GM23338 (cell line): Measurements from ENCODE around the gene KCNJ4. TPM values are rescaled to one million over a fixed set of nuclear protein-coding genes. Genes with fewer than 3 reads are reported as not detected.

Experiments
- ATAC-seq: fragments of 200-7000 bp; cut with Tn5 transposase; 3 replicates; pipeline ENCODE4 v1.9.1; 2020
- DNase-seq: peaks from one replicate; pipeline ENCODE4 v3.0.0-alpha.2; 2015; ENCODE audit warnings: low spot score
- H2AFZ ChIP-seq: fragments of 200-600 bp; sonication (generic); 2 replicates; pipeline ENCODE4 v1.8.0; 2016; ENCODE audit warnings: antibody characterized with exemption, mild to moderate bottlenecking, moderate library complexity
- H3F3A ChIP-seq: fragments of 200-600 bp; sonication (generic); replicated peaks from 2 replicates; pipeline ENCODE4 v1.8.0; 2017; ENCODE audit warnings: antibody characterized with exemption, mixed run types, low read depth
- H3K27ac ChIP-seq: fragments of 200-600 bp; sonication (generic); 2 replicates; pipeline ENCODE4 v1.6.1; 2016; ENCODE audit warnings: low read depth
- H3K27me3 ChIP-seq: fragments of 200-600 bp; sonication (generic); 2 replicates; pipeline ENCODE4 v1.8.0; 2016; ENCODE audit warnings: mild to moderate bottlenecking, mixed run types, moderate library complexity; ENCODE audit not compliant: insufficient read depth
- H3K36me3 ChIP-seq: fragments of 200-600 bp; sonication (generic); 2 replicates; pipeline ENCODE4 v1.8.0; 2016; ENCODE audit warnings: mild to moderate bottlenecking; ENCODE audit not compliant: insufficient read depth
- H3K4me1 ChIP-seq: fragments of 200-600 bp; sonication (generic); 2 replicates; pipeline ENCODE4 v1.8.0; 2016; ENCODE audit warnings: mild to moderate bottlenecking, moderate library complexity; ENCODE audit not compliant: insufficient read depth
- H3K4me2 ChIP-seq: fragments of 200-600 bp; sonication (generic); 2 replicates; pipeline ENCODE4 v1.7.1; 2017; ENCODE audit warnings: mixed run types
- H3K4me3 ChIP-seq: fragments of 200-600 bp; sonication (generic); 2 replicates; pipeline ENCODE4 v1.6.1; 2016; ENCODE audit warnings: mixed run types
- H3K79me2 ChIP-seq: fragments of 200-600 bp; sonication (generic); replicated peaks from 2 replicates; pipeline ENCODE4 v1.8.0; 2017; ENCODE audit warnings: mild to moderate bottlenecking; ENCODE audit not compliant: insufficient read depth
- H3K9me2 ChIP-seq: fragments of 200-600 bp; sonication (generic); 2 replicates; pipeline ENCODE4 v1.8.0; 2017; ENCODE audit not compliant: insufficient read depth
- H4K20me1 ChIP-seq: fragments of 200-600 bp; sonication (generic); replicated peaks from 2 replicates; pipeline ENCODE4 v1.8.0; 2017; ENCODE audit warnings: mild to moderate bottlenecking; ENCODE audit not compliant: insufficient read depth
- H3K27ac Mint-ChIP-seq: 2 replicates; pipeline ENCODE4 v1.8.0; 2020; ENCODE audit warnings: inconsistent platforms, mild to moderate bottlenecking, moderate library complexity, mixed read lengths
- H3K27me3 Mint-ChIP-seq: 3 replicates; pipeline ENCODE4 v1.8.0; 2022; ENCODE audit warnings: low read depth, mild to moderate bottlenecking, moderate library complexity, mixed read lengths, inconsistent platforms; ENCODE audit not compliant: insufficient read depth, poor library complexity
- H3K36me3 Mint-ChIP-seq: 3 replicates; pipeline ENCODE4 v1.8.0; 2021; ENCODE audit warnings: low read depth, mild to moderate bottlenecking, inconsistent platforms, moderate library complexity, mixed read lengths
- H3K4me1 Mint-ChIP-seq: 3 replicates; pipeline ENCODE4 v1.8.0; 2020; ENCODE audit warnings: mild to moderate bottlenecking, inconsistent platforms, mixed read lengths
- H3K4me3 Mint-ChIP-seq: 3 replicates; pipeline ENCODE4 v1.8.0; 2021; ENCODE audit warnings: moderate library complexity, mild to moderate bottlenecking, inconsistent platforms, mixed read lengths
- H3K9me3 Mint-ChIP-seq: 3 replicates; pipeline ENCODE4 v1.8.0; 2020; ENCODE audit warnings: moderate library complexity, mild to moderate bottlenecking, inconsistent platforms, mixed read lengths
- CREB1 ChIP-seq: fragments of 250-450 bp; sonication (Bioruptor Pico); IDR thresholded peaks from 2 replicates; pipeline ENCODE4 v1.5.0; 2020; ENCODE audit warnings: low read depth, mild to moderate bottlenecking, moderate library complexity
- EZH2 ChIP-seq: fragments of 200-600 bp; sonication (generic); IDR thresholded peaks from one replicate; pipeline ENCODE4 v1.8.0; 2017; ENCODE audit warnings: antibody characterized with exemption, mild to moderate bottlenecking, low read depth; ENCODE audit not compliant: unreplicated experiment
- EZH2phosphoT487 ChIP-seq: fragments of 200-600 bp; sonication (generic); IDR thresholded peaks from one replicate; pipeline ENCODE4 v1.8.1; 2018; ENCODE audit warnings: antibody characterized with exemption; ENCODE audit not compliant: unreplicated experiment
- JUNB ChIP-seq: IDR thresholded peaks from one replicate; pipeline ENCODE4 v1.6.1; 2016; ENCODE audit warnings: antibody characterized with exemption; ENCODE audit not compliant: unreplicated experiment
- NANOG ChIP-seq: IDR thresholded peaks from 2 replicates; pipeline ENCODE4 v1.6.1; 2016; ENCODE audit warnings: antibody characterized with exemption, borderline replicate concordance
- ZNF114 ChIP-seq: fragments of 250-450 bp; sonication (Bioruptor Pico); IDR thresholded peaks from 2 replicates; pipeline ENCODE4 v1.5.0; 2020; ENCODE audit warnings: mild to moderate bottlenecking, moderate library complexity
- ZNF331 ChIP-seq: fragments of 250-450 bp; sonication (Bioruptor Pico); IDR thresholded peaks from 2 replicates; pipeline ENCODE4 v1.5.0; 2020; ENCODE audit warnings: low read depth, mild to moderate bottlenecking, moderate library complexity
- polyA plus RNA-seq: library from polyadenylated mRNA; unstranded; fragments of >200 nt; fragmentation: Nextera tagmentation; extraction: Ambion mirVana; gene quantifications from 2 replicates; pipeline ENCODE4 v1.2.1, GENCODE V29; 2016
- total RNA-seq: library from RNA; depleted of rRNA; stranded (reverse); fragments of >200 nt; shearing (Covaris generic); gene quantifications from 2 replicates; pipeline ENCODE4 v1.2.3, GENCODE V29; 2014
- TF ChIP-seq, protein P1 (sequence below): IDR thresholded peaks from 2 replicates; pipeline ENCODE4 v1.6.1; 2016; ENCODE audit warnings: antibody characterized with exemption
- TF ChIP-seq, protein P2 (sequence below): IDR thresholded peaks from one replicate; pipeline ENCODE4 v1.6.1; 2018; ENCODE audit warnings: antibody characterized with exemption; ENCODE audit not compliant: unreplicated experiment
- TF ChIP-seq, protein P3 (sequence below): fragments of 250-450 bp; sonication (Bioruptor Pico); IDR thresholded peaks from 2 replicates; pipeline ENCODE4 v1.5.0; 2020; ENCODE audit warnings: mild to moderate bottlenecking, moderate library complexity

KCNJ4 gene
- total and polyA plus RNA-seq, 2 experiments from 2014 or later, result 0.23 to 1.3 TPM

DNA sequence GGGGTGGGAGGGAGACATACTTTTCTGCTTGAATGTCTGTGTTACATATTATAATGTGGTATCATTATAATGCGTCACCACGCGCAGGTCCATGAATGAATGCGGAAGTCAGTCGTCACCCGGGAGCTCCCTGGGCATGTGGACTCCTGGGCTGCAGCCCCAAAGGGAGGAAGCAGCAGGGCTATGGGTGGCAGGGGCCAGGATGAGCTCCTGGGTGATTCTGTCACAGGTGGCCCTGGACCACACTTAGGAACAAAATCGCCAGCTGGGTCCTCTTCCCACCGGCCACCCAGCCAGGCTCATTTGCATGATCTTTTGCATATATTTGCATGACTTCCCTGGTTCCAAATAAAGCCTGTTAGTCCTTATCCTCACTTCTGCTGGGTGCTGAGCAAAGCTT, 51.2 kb downstream of the KCNJ4 start:
- Histone ChIP-seq H3F3A (peaks cover 8% of the 10 kb centered on the region; the same call in 1 of the 2 replicates), H3K79me2 (no peaks in the 10 kb centered on the region), H2AFZ (no peak overlapping the region), H3K27me3 (no peaks in the 10 kb centered on the region), H3K4me2 (no peak overlapping the region), H3K4me1 (peaks cover 32% of the 10 kb centered on the region), H3K27ac (no peak overlapping the region), H3K4me3 (no peak overlapping the region), H4K20me1 (no peaks in the 10 kb centered on the region), H3K9me2 (no peaks in the 10 kb centered on the region), H3K36me3 (no peaks in the 10 kb centered on the region)
- Mint-ChIP-seq H3K36me3 (peaks cover 3% of the 10 kb centered on the region; the same call in 1 of the 3 replicates), H3K9me3 (peaks cover 9% of the 10 kb centered on the region), H3K27me3 (peaks cover 14% of the 10 kb centered on the region), H3K4me3 (no peak overlapping the region), H3K4me1 (peaks cover 37% of the 10 kb centered on the region), H3K27ac (no peak overlapping the region)
- no peak for TF ChIP-seq NANOG
- TF ChIP-seq, protein P1, sequence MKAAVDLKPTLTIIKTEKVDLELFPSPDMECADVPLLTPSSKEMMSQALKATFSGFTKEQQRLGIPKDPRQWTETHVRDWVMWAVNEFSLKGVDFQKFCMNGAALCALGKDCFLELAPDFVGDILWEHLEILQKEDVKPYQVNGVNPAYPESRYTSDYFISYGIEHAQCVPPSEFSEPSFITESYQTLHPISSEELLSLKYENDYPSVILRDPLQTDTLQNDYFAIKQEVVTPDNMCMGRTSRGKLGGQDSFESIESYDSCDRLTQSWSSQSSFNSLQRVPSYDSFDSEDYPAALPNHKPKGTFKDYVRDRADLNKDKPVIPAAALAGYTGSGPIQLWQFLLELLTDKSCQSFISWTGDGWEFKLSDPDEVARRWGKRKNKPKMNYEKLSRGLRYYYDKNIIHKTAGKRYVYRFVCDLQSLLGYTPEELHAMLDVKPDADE, result no peak
- no peak for TF ChIP-seq JUNB
- no peak for TF ChIP-seq ZNF114 (CRISPR knock-in tag)
- TF ChIP-seq, protein P2, sequence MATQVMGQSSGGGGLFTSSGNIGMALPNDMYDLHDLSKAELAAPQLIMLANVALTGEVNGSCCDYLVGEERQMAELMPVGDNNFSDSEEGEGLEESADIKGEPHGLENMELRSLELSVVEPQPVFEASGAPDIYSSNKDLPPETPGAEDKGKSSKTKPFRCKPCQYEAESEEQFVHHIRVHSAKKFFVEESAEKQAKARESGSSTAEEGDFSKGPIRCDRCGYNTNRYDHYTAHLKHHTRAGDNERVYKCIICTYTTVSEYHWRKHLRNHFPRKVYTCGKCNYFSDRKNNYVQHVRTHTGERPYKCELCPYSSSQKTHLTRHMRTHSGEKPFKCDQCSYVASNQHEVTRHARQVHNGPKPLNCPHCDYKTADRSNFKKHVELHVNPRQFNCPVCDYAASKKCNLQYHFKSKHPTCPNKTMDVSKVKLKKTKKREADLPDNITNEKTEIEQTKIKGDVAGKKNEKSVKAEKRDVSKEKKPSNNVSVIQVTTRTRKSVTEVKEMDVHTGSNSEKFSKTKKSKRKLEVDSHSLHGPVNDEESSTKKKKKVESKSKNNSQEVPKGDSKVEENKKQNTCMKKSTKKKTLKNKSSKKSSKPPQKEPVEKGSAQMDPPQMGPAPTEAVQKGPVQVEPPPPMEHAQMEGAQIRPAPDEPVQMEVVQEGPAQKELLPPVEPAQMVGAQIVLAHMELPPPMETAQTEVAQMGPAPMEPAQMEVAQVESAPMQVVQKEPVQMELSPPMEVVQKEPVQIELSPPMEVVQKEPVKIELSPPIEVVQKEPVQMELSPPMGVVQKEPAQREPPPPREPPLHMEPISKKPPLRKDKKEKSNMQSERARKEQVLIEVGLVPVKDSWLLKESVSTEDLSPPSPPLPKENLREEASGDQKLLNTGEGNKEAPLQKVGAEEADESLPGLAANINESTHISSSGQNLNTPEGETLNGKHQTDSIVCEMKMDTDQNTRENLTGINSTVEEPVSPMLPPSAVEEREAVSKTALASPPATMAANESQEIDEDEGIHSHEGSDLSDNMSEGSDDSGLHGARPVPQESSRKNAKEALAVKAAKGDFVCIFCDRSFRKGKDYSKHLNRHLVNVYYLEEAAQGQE, result no peak
- TF ChIP-seq EZH2, result no peak
- TF ChIP-seq EZH2phosphoT487, result no peak
- TF ChIP-seq CREB1 (CRISPR knock-in tag), result no peak
- DNase-seq (no peak), ATAC-seq (no peak)

DNA sequence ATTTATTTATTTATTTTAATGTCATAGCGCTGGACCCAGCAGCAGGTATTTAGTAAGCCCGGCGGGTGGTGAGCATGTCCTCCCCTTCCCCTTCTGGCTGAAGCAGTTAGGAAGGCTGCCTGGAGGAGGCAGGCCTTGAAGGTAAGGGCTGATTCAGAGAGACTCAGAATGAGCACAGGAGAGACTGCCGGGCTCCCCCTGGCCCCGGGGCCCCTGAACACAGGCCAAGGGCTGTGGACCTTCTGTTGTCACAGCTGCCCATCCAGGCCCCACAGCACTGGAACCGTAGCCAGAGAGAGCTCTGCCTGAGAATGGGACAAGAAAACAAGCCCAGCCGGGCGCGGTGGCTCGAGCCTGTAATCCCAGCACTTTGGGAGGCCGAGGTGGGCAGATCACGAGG, 52.8 kb downstream of the KCNJ4 start:
- H3K36me3 ChIP-seq, result no peaks in the 10 kb centered on the region
- H3K27me3 Mint-ChIP-seq, result peaks cover 17% of the 10 kb centered on the region
- no peak for DNase-seq
- TF ChIP-seq EZH2 (no peak), CREB1 (CRISPR knock-in tag) (no peak), JUNB (no peak), EZH2phosphoT487 (no peak), ZNF331 (CRISPR knock-in tag) (no peak)
- TF ChIP-seq, protein P1, result no peak
- TF ChIP-seq, protein P3, sequence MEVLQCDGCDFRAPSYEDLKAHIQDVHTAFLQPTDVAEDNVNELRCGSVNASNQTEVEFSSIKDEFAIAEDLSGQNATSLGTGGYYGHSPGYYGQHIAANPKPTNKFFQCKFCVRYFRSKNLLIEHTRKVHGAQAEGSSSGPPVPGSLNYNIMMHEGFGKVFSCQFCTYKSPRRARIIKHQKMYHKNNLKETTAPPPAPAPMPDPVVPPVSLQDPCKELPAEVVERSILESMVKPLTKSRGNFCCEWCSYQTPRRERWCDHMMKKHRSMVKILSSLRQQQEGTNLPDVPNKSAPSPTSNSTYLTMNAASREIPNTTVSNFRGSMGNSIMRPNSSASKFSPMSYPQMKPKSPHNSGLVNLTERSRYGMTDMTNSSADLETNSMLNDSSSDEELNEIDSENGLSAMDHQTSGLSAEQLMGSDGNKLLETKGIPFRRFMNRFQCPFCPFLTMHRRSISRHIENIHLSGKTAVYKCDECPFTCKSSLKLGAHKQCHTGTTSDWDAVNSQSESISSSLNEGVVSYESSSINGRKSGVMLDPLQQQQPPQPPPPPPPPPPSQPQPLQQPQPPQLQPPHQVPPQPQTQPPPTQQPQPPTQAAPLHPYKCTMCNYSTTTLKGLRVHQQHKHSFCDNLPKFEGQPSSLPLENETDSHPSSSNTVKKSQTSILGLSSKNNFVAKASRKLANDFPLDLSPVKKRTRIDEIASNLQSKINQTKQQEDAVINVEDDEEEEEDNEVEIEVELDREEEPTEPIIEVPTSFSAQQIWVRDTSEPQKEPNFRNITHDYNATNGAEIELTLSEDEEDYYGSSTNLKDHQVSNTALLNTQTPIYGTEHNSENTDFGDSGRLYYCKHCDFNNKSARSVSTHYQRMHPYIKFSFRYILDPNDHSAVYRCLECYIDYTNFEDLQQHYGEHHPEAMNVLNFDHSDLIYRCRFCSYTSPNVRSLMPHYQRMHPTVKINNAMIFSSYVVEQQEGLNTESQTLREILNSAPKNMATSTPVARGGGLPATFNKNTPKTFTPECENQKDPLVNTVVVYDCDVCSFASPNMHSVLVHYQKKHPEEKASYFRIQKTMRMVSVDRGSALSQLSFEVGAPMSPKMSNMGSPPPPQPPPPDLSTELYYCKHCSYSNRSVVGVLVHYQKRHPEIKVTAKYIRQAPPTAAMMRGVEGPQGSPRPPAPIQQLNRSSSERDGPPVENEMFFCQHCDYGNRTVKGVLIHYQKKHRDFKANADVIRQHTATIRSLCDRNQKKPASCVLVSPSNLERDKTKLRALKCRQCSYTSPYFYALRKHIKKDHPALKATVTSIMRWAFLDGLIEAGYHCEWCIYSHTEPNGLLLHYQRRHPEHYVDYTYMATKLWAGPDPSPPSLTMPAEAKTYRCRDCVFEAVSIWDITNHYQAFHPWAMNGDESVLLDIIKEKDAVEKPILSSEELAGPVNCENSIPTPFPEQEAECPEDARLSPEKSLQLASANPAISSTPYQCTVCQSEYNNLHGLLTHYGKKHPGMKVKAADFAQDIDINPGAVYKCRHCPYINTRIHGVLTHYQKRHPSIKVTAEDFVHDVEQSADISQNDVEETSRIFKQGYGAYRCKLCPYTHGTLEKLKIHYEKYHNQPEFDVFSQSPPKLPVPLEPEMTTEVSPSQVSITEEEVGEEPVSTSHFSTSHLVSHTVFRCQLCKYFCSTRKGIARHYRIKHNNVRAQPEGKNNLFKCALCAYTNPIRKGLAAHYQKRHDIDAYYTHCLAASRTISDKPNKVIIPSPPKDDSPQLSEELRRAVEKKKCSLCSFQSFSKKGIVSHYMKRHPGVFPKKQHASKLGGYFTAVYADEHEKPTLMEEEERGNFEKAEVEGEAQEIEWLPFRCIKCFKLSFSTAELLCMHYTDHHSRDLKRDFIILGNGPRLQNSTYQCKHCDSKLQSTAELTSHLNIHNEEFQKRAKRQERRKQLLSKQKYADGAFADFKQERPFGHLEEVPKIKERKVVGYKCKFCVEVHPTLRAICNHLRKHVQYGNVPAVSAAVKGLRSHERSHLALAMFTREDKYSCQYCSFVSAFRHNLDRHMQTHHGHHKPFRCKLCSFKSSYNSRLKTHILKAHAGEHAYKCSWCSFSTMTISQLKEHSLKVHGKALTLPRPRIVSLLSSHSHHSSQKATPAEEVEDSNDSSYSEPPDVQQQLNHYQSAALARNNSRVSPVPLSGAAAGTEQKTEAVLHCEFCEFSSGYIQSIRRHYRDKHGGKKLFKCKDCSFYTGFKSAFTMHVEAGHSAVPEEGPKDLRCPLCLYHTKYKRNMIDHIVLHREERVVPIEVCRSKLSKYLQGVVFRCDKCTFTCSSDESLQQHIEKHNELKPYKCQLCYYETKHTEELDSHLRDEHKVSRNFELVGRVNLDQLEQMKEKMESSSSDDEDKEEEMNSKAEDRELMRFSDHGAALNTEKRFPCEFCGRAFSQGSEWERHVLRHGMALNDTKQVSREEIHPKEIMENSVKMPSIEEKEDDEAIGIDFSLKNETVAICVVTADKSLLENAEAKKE (CRISPR knock-in tag), result no peak

More for the DNA sequence above, 52.8 kb downstream of the KCNJ4 start:
- H3K9me3 Mint-ChIP-seq, result peaks cover 2% of the 10 kb centered on the region; the same call in 1 of the 3 replicates
- ATAC-seq, result no peak
- peaks cover 37% of the 10 kb centered on the region for H3K4me1 Mint-ChIP-seq
- Histone ChIP-seq H3K4me3 (no peak overlapping the region), H3K27me3 (no peaks in the 10 kb centered on the region), H3K4me1 (peaks cover 32% of the 10 kb centered on the region), H3K9me2 (no peaks in the 10 kb centered on the region), H3K27ac (no peak overlapping the region), H4K20me1 (no peaks in the 10 kb centered on the region), H3K4me2 (no peak overlapping the region), H2AFZ (no peak overlapping the region), H3F3A (peaks cover 11% of the 10 kb centered on the region; the same call in 1 of the 2 replicates), H3K79me2 (peaks cover 6% of the 10 kb centered on the region)
- no peak overlapping the region for H3K4me3 Mint-ChIP-seq
- no peak overlapping the region for H3K27ac Mint-ChIP-seq
- H3K36me3 Mint-ChIP-seq, result no peaks in the 10 kb centered on the region; the same call in 2 of the 3 replicates
